OCI-LY7 (cell line): ENCODE data around the gene BMP2. TPM values are rescaled to one million over a fixed set of nuclear protein-coding genes. Genes with fewer than 3 reads are reported as not detected.

ENCODE experiments used
- BruUV-seq: library from RNA; stranded (reverse); fragments of 400-500 nt; replicated peaks from 2 replicates; lab custom pipeline; 2021; lab: Mats Ljungman, UMichigan
- CTCF ChIA-PET: fragments of 300-600 bp; sonication (Branson Sonifier 250); formaldehyde crosslinking; loops from one replicate; lab custom pipeline; 2022; ENCODE audit warnings: antibody characterized with exemption; ENCODE audit not compliant: unreplicated experiment; lab: Charles Lee
- POLR2A ChIA-PET: fragments of 300-600 bp; sonication (Branson Sonifier 250); formaldehyde crosslinking; loops from one replicate; lab custom pipeline; 2022; ENCODE audit warnings: antibody characterized with exemption; lab: Charles Lee
- DNase-seq: peaks from one replicate; pipeline ENCODE4 v3.0.0-alpha.2; 2015; ENCODE audit warnings: low spot score
- H2AFZ ChIP-seq: fragments of 200-600 bp; sonication (generic), shearing (Covaris generic); 2 replicates; pipeline ENCODE4 v1.6.1; 2014; ENCODE audit warnings: mild to moderate bottlenecking, antibody characterized with exemption, low read length, moderate library complexity
- H3K27ac ChIP-seq: fragments of 200-600 bp; sonication (generic); 2 replicates; pipeline ENCODE4 v1.5.1; 2014; ENCODE audit warnings: mixed run types, low read depth, mild to moderate bottlenecking, moderate library complexity, low read length, inconsistent platforms; ENCODE audit not compliant: poor library complexity, severe bottlenecking
- H3K36me3 ChIP-seq: fragments of 200-600 bp; sonication (generic); 2 replicates; pipeline ENCODE4 v1.6.1; 2014; ENCODE audit warnings: mild to moderate bottlenecking, antibody characterized with exemption, low read length, moderate library complexity, mixed read lengths; ENCODE audit not compliant: insufficient read depth
- H3K4me1 ChIP-seq: fragments of 200-600 bp; sonication (generic); 2 replicates; pipeline ENCODE4 v1.5.1; 2014; ENCODE audit warnings: mild to moderate bottlenecking, low read length; ENCODE audit not compliant: insufficient read depth, poor library complexity, severe bottlenecking
- H3K4me2 ChIP-seq: fragments of 200-600 bp; sonication (generic); 2 replicates; pipeline ENCODE4 v1.6.1; 2014; ENCODE audit warnings: mild to moderate bottlenecking, low read length
- H3K4me3 ChIP-seq: fragments of 200-600 bp; sonication (generic); 2 replicates; pipeline ENCODE4 v1.5.1; 2014; ENCODE audit warnings: mild to moderate bottlenecking, low read depth, low read length; ENCODE audit not compliant: poor library complexity, severe bottlenecking
- H3K79me2 ChIP-seq: fragments of 200-600 bp; sonication (generic); 2 replicates; pipeline ENCODE4 v1.6.1; 2016; ENCODE audit warnings: low read depth, mild to moderate bottlenecking, low read length, moderate library complexity, mixed read lengths; ENCODE audit not compliant: insufficient read depth
- H3K9me2 ChIP-seq: fragments of 200-600 bp; sonication (generic); 2 replicates; pipeline ENCODE4 v1.6.1; 2016; ENCODE audit warnings: mild to moderate bottlenecking, low read length, mixed read lengths; ENCODE audit not compliant: insufficient read depth
- H3K9me3 ChIP-seq: fragments of 200-600 bp; sonication (generic); 2 replicates; pipeline ENCODE4 v1.6.1; 2014; ENCODE audit warnings: mild to moderate bottlenecking, mixed run types, low read length, mixed read lengths
- H4K20me1 ChIP-seq: fragments of 200-600 bp; sonication (generic); 2 replicates; pipeline ENCODE4 v1.6.1; 2014; ENCODE audit warnings: mild to moderate bottlenecking, antibody characterized with exemption, low read length, moderate library complexity, mixed read lengths; ENCODE audit not compliant: insufficient read depth
- CTCF ChIP-seq: fragments of 200-600 bp; sonication (generic); conservative IDR thresholded peaks from 2 replicates; pipeline ENCODE4 v1.5.1; 2014; ENCODE audit warnings: mild to moderate bottlenecking, antibody characterized with exemption, low read length, moderate library complexity, mixed read lengths
- EZH2phosphoT487 ChIP-seq: fragments of 200-600 bp; sonication (generic); IDR thresholded peaks from 2 replicates; pipeline ENCODE4 v1.6.1; 2018; ENCODE audit warnings: low read depth, borderline replicate concordance, mild to moderate bottlenecking, mixed run types, antibody characterized with exemption, low read length, moderate library complexity, mixed read lengths
- intact Hi-C: fragments of 100-400 bp; cut with micrococcal nuclease; formaldehyde crosslinking; loops from one replicate; pipeline ENCODE4 v1.10.0; 2022; ENCODE audit not compliant: unreplicated experiment
- total RNA-seq, 2 experiments: library from RNA; depleted of rRNA in 1 of 2; stranded (reverse); fragments of >200 nt in 1 of 2; shearing (Covaris generic) in 1 of 2; gene quantifications; 2 replicates each; pipeline ENCODE4 v1.2.3, GENCODE V29; 2014 to 2022

Gene BMP2
- total RNA-seq, 2 experiments from 2014 or later: not detected

DNA sequence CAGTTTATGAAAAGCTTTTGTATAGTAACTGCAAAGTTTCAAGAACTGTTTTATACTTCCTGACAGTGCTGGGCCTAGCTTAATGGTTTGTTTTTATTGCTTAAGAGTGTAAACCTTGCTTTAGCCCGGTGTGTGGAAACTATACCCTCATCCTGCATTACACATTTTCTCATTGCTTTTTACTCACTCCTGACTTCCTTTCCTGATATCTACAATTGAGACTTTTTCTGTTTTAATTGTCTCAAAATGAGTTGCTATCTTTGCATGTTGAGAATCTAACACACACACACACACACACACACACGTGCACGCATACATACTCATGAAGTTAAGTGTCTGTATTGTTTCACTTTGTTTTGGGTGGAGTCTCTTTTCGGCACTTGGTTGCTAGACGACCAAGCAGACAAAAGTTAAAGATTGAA, 16.7 kb downstream of the BMP2 start:
- CTCF ChIA-PET: no interaction called here
- no TSS peak for BruUV-seq

GRCh38 chr20:6784767-6785166, 17.3 kb downstream of the BMP2 start:
- no peak for DNase-seq
- no peaks in the 10 kb centered on the region for H3K4me1 ChIP-seq
- H3K79me2 ChIP-seq: no peaks in the 10 kb centered on the region
- POLR2A ChIA-PET: interaction anchor here (0.7 to 1.3 kb wide), 2 partner anchors 8 to 130 kb away, joined by 3 read pairs; no protein-coding TSS in a partner anchor
- H3K4me2 ChIP-seq: no peak overlapping the region
- intact Hi-C loops: no loop called here
- TF ChIP-seq EZH2phosphoT487 (no peak), CTCF (no peak)
- H3K9me3 ChIP-seq: no peaks in the 10 kb centered on the region
- no peak overlapping the region for H3K27ac ChIP-seq
- no peaks in the 10 kb centered on the region for H3K36me3 ChIP-seq
- no TSS peak for BruUV-seq
- no peaks in the 10 kb centered on the region for H3K9me2 ChIP-seq
- no peaks in the 10 kb centered on the region for H4K20me1 ChIP-seq
- CTCF ChIA-PET: no interaction called here
- H2AFZ ChIP-seq: no peak overlapping the region
- H3K4me3 ChIP-seq: no peak overlapping the region

More for the DNA sequence above, 16.7 kb downstream of the BMP2 start:
- no peaks in the 10 kb centered on the region for H3K36me3 ChIP-seq
- H3K27ac ChIP-seq: no peak overlapping the region
- no peak for DNase-seq
- TF ChIP-seq CTCF: no peak
- TF ChIP-seq EZH2phosphoT487: no peak
- no peaks in the 10 kb centered on the region for H3K4me1 ChIP-seq
- no peaks in the 10 kb centered on the region for H3K9me3 ChIP-seq
- H3K79me2 ChIP-seq: no peaks in the 10 kb centered on the region
- no peak overlapping the region for H3K4me2 ChIP-seq
- POLR2A ChIA-PET: interaction anchor here (0.7 kb wide), 1 partner anchor 130 kb away, joined by 3 read pairs; no protein-coding TSS in a partner anchor
- H3K4me3 ChIP-seq: no peak overlapping the region
- no peaks in the 10 kb centered on the region for H4K20me1 ChIP-seq
- intact Hi-C loops: no loop called here
- no peaks in the 10 kb centered on the region for H3K9me2 ChIP-seq
- no peak overlapping the region for H2AFZ ChIP-seq

- H3K4me3 ChIP-seq: no peak overlapping the region
- TF ChIP-seq CTCF (no peak), EZH2phosphoT487 (no peak)
- no TSS peak for BruUV-seq
- no peaks in the 10 kb centered on the region for H3K79me2 ChIP-seq
- CTCF ChIA-PET: no interaction called here
- POLR2A ChIA-PET: no interaction called here
- H4K20me1 ChIP-seq: no peaks in the 10 kb centered on the region
- DNase-seq: no peak
- H2AFZ ChIP-seq: no peak overlapping the region
- H3K36me3 ChIP-seq: no peaks in the 10 kb centered on the region
- H3K4me2 ChIP-seq: no peak overlapping the region
- H3K9me2 ChIP-seq: no peaks in the 10 kb centered on the region
- no peak overlapping the region for H3K27ac ChIP-seq
- H3K4me1 ChIP-seq: no peaks in the 10 kb centered on the region
- intact Hi-C loops: no loop called here
- H3K9me3 ChIP-seq: no peaks in the 10 kb centered on the region
These were observed 19.1 kb downstream of the BMP2 start for GRCh38 chr20:6786548-6786947.
